ENCODE results near the gene PPP3R1.
A peak's percentile ranks its signal among the peaks of the same experiment; 100 is the strongest.

The PPP3R1 gene

GRCh38 chr2:68185541-68186164, 66.7 kb downstream of the PPP3R1 start:
- no peaks in the 10 kb centered on the region for H3K27me3 ChIP-seq (ENCODE audit: control insufficient read depth in 1 of 2, insufficient read depth in 1 of 2, low read length in 2 of 2)
- H4K91ac ChIP-seq (ENCODE audit: low read length) = no peak overlapping the region
- no peak overlapping the region for H3K9ac ChIP-seq (ENCODE audit: low read length)
- H3K4me3 ChIP-seq (ENCODE audit: insufficient read depth in 1 of 2, low read depth in 1 of 2, low read length in 2 of 2) = no peak overlapping the region
- H2BK120ac ChIP-seq (ENCODE audit: low read depth, low read length) = no peak overlapping the region
- H3K27ac ChIP-seq (ENCODE audit: low read length, poor library complexity, severe bottlenecking) = no peak overlapping the region
- H2AFZ ChIP-seq (ENCODE audit: low read depth, low read length) = no peak overlapping the region
- peaks cover 16% of the 10 kb centered on the region for H3K79me1 ChIP-seq (replicated peaks; ENCODE audit: low read length, poor library complexity, severe bottlenecking)
- 36% methylated on average over 3 of the region's 5 CpGs for WGBS
- H2BK5ac ChIP-seq (ENCODE audit: low read depth, low read length, poor library complexity, severe bottlenecking) = no peak overlapping the region
- H3K36me3 ChIP-seq (ENCODE audit: control insufficient read depth in 1 of 2, insufficient read depth in 2 of 2, low read depth in 1 of 2, low read length in 2 of 2) = peaks cover 3 to 48% of the 10 kb centered on the region in 2 experiments
- H2BK12ac ChIP-seq (ENCODE audit: low read length in 2 of 2) = no peak overlapping the region
- H3K4me2 ChIP-seq (ENCODE audit: low read length, poor library complexity, severe bottlenecking) = no peak overlapping the region
- H3K4me1 ChIP-seq (ENCODE audit: control insufficient read depth, insufficient read depth, low read depth, low read length) = no peaks in the 10 kb centered on the region
- no peak overlapping the region for H3K14ac ChIP-seq (ENCODE audit: low read length in 2 of 2)
- no peak overlapping the region for H3K18ac ChIP-seq (ENCODE audit: low read depth in 1 of 2, low read length in 2 of 2)
- H2AK5ac ChIP-seq (ENCODE audit: low read length, severe bottlenecking) = no peak overlapping the region
- H4K8ac ChIP-seq (ENCODE audit: low read length) = peak overlapping the region; percentile 60
- H3K4ac ChIP-seq (ENCODE audit: low read depth in 1 of 2, low read length in 2 of 2) = no peak overlapping the region
- peak; percentile 41 for DNase-seq
- no peak overlapping the region for H3K23ac ChIP-seq (ENCODE audit: low read length in 2 of 2)
- no peaks in the 10 kb centered on the region for H3K9me3 ChIP-seq (ENCODE audit: control insufficient read depth, low read length)
- no peak overlapping the region for H2BK15ac ChIP-seq (ENCODE audit: low read depth, poor library complexity, severe bottlenecking)

GRCh38 chr2:68182902-68183301, 69.4 kb downstream of the PPP3R1 start:
- peaks cover 21% of the 10 kb centered on the region for H3K79me1 ChIP-seq (replicated peaks; ENCODE audit: low read length, poor library complexity, severe bottlenecking)

GRCh38 chr2:68178954-68179627, 73.2 kb downstream of the PPP3R1 start:
- H2BK5ac ChIP-seq (ENCODE audit: low read depth, low read length, poor library complexity, severe bottlenecking) = no peak overlapping the region
- WGBS = 100% methylated on average over 1 of the region's 4 CpGs
- no peaks in the 10 kb centered on the region for H3K4me1 ChIP-seq (ENCODE audit: control insufficient read depth, insufficient read depth, low read depth, low read length)
- no peak overlapping the region for H2BK120ac ChIP-seq (ENCODE audit: low read depth, low read length)
- H2AK5ac ChIP-seq (ENCODE audit: low read length, severe bottlenecking) = no peak overlapping the region
- no peak overlapping the region for H4K91ac ChIP-seq (ENCODE audit: low read length)
- H3K23ac ChIP-seq (ENCODE audit: low read length in 2 of 2) = no peak overlapping the region
- H3K27ac ChIP-seq (ENCODE audit: low read length, poor library complexity, severe bottlenecking) = no peak overlapping the region
- no peak overlapping the region for H2BK12ac ChIP-seq (ENCODE audit: low read length in 2 of 2)
- H3K4ac ChIP-seq (ENCODE audit: low read depth in 1 of 2, low read length in 2 of 2) = no peak overlapping the region
- H3K4me3 ChIP-seq (ENCODE audit: insufficient read depth in 1 of 2, low read depth in 1 of 2, low read length in 2 of 2) = no peak overlapping the region
- H3K27me3 ChIP-seq (ENCODE audit: control insufficient read depth in 1 of 2, insufficient read depth in 1 of 2, low read length in 2 of 2) = no peaks in the 10 kb centered on the region
- no peak overlapping the region for H3K9ac ChIP-seq (ENCODE audit: low read length)
- H2AFZ ChIP-seq (ENCODE audit: low read depth, low read length) = no peak overlapping the region
- peaks cover 6 to 85% of the 10 kb centered on the region in 2 experiments for H3K36me3 ChIP-seq (ENCODE audit: control insufficient read depth in 1 of 2, insufficient read depth in 2 of 2, low read depth in 1 of 2, low read length in 2 of 2)
- H3K9me3 ChIP-seq (ENCODE audit: control insufficient read depth, low read length) = no peaks in the 10 kb centered on the region
- H3K18ac ChIP-seq (ENCODE audit: low read depth in 1 of 2, low read length in 2 of 2) = no peak overlapping the region
- peaks cover 27% of the 10 kb centered on the region for H3K79me1 ChIP-seq (replicated peaks; ENCODE audit: low read length, poor library complexity, severe bottlenecking)
- DNase-seq = no peak
- no peak overlapping the region for H3K14ac ChIP-seq (ENCODE audit: low read length in 2 of 2)
- no peak overlapping the region for H4K8ac ChIP-seq (ENCODE audit: low read length)
- no peak overlapping the region for H3K4me2 ChIP-seq (ENCODE audit: low read length, poor library complexity, severe bottlenecking)
- H2BK15ac ChIP-seq (ENCODE audit: low read depth, poor library complexity, severe bottlenecking) = no peak overlapping the region

More at GRCh38 chr2:68182902-68183301, 69.4 kb downstream of the PPP3R1 start:
- no peak overlapping the region for H4K8ac ChIP-seq (ENCODE audit: low read length)
- H3K9ac ChIP-seq (ENCODE audit: low read length) = no peak overlapping the region
- no peaks in the 10 kb centered on the region for H3K4me1 ChIP-seq (ENCODE audit: control insufficient read depth, insufficient read depth, low read depth, low read length)
- no peak overlapping the region for H2BK12ac ChIP-seq (ENCODE audit: low read length in 2 of 2)
- H3K27me3 ChIP-seq (ENCODE audit: control insufficient read depth in 1 of 2, insufficient read depth in 1 of 2, low read length in 2 of 2) = no peaks in the 10 kb centered on the region
- H3K36me3 ChIP-seq (ENCODE audit: control insufficient read depth in 1 of 2, insufficient read depth in 2 of 2, low read depth in 1 of 2, low read length in 2 of 2) = peaks cover 3 to 71% of the 10 kb centered on the region in 2 experiments
- H2BK15ac ChIP-seq (ENCODE audit: low read depth, poor library complexity, severe bottlenecking) = no peak overlapping the region
- no peak overlapping the region for H3K27ac ChIP-seq (ENCODE audit: low read length, poor library complexity, severe bottlenecking)
- 100% methylated on average over 1 of the region's 1 CpG for WGBS
- H2AK5ac ChIP-seq (ENCODE audit: low read length, severe bottlenecking) = no peak overlapping the region
- H2BK5ac ChIP-seq (ENCODE audit: low read depth, low read length, poor library complexity, severe bottlenecking) = no peak overlapping the region
- H2BK120ac ChIP-seq (ENCODE audit: low read depth, low read length) = no peak overlapping the region
- no peak overlapping the region for H3K23ac ChIP-seq (ENCODE audit: low read length in 2 of 2)
- DNase-seq = no peak
- H3K4me2 ChIP-seq (ENCODE audit: low read length, poor library complexity, severe bottlenecking) = no peak overlapping the region
- no peaks in the 10 kb centered on the region for H3K9me3 ChIP-seq (ENCODE audit: control insufficient read depth, low read length)
- H3K4ac ChIP-seq (ENCODE audit: low read depth in 1 of 2, low read length in 2 of 2) = no peak overlapping the region
- no peak overlapping the region for H4K91ac ChIP-seq (ENCODE audit: low read length)
- H3K4me3 ChIP-seq (ENCODE audit: insufficient read depth in 1 of 2, low read depth in 1 of 2, low read length in 2 of 2) = no peak overlapping the region
- H3K14ac ChIP-seq (ENCODE audit: low read length in 2 of 2) = no peak overlapping the region
- no peak overlapping the region for H3K18ac ChIP-seq (ENCODE audit: low read depth in 1 of 2, low read length in 2 of 2)
- no peak overlapping the region for H2AFZ ChIP-seq (ENCODE audit: low read depth, low read length)

- Histone ChIP-seq H3K27me3 (ENCODE audit: control insufficient read depth in 1 of 2, insufficient read depth in 1 of 2, low read length in 2 of 2) (no peaks in the 10 kb centered on the region), H4K8ac (ENCODE audit: low read length) (no peak overlapping the region), H4K91ac (ENCODE audit: low read length) (no peak overlapping the region), H2BK120ac (ENCODE audit: low read depth, low read length) (no peak overlapping the region), H2AFZ (ENCODE audit: low read depth, low read length) (no peak overlapping the region), H3K23ac (ENCODE audit: low read length in 2 of 2) (no peak overlapping the region), H3K14ac (ENCODE audit: low read length in 2 of 2) (no peak overlapping the region), H3K9ac (ENCODE audit: low read length) (no peak overlapping the region), H3K4me2 (ENCODE audit: low read length, poor library complexity, severe bottlenecking) (no peak overlapping the region), H3K4me3 (ENCODE audit: insufficient read depth in 1 of 2, low read depth in 1 of 2, low read length in 2 of 2) (no peak overlapping the region), H2BK15ac (ENCODE audit: low read depth, poor library complexity, severe bottlenecking) (no peak overlapping the region), H2BK12ac (ENCODE audit: low read length in 2 of 2) (no peak overlapping the region), H3K79me1 (replicated peaks; ENCODE audit: low read length, poor library complexity, severe bottlenecking) (peaks cover 23% of the 10 kb centered on the region), H2BK5ac (ENCODE audit: low read depth, low read length, poor library complexity, severe bottlenecking) (no peak overlapping the region), H3K4me1 (ENCODE audit: control insufficient read depth, insufficient read depth, low read depth, low read length) (no peaks in the 10 kb centered on the region), H3K18ac (ENCODE audit: low read depth in 1 of 2, low read length in 2 of 2) (no peak overlapping the region), H3K9me3 (ENCODE audit: control insufficient read depth, low read length) (no peaks in the 10 kb centered on the region), H3K36me3 (ENCODE audit: control insufficient read depth in 1 of 2, insufficient read depth in 2 of 2, low read depth in 1 of 2, low read length in 2 of 2) (peaks cover 6 to 84% of the 10 kb centered on the region in 2 experiments), H3K4ac (ENCODE audit: low read depth in 1 of 2, low read length in 2 of 2) (no peak overlapping the region), H2AK5ac (ENCODE audit: low read length, severe bottlenecking) (no peak overlapping the region), H3K27ac (ENCODE audit: low read length, poor library complexity, severe bottlenecking) (no peak overlapping the region)
- WGBS = 100% methylated on average over 3 of the region's 3 CpGs
- no peak for DNase-seq
These were observed 73.9 kb downstream of the PPP3R1 start for GRCh38 chr2:68178432-68178831.
